ENCODE data around the gene STON2. TPM values are rescaled to one million over a fixed set of nuclear protein-coding genes. Genes with fewer than 3 reads are reported as not detected.
A peak's percentile ranks its signal among the peaks of the same experiment; 100 is the strongest.

Gene STON2
- polyA plus RNA-seq, 10 donors, result 10.0 to 21.8 (median 15.7) TPM

DNA sequence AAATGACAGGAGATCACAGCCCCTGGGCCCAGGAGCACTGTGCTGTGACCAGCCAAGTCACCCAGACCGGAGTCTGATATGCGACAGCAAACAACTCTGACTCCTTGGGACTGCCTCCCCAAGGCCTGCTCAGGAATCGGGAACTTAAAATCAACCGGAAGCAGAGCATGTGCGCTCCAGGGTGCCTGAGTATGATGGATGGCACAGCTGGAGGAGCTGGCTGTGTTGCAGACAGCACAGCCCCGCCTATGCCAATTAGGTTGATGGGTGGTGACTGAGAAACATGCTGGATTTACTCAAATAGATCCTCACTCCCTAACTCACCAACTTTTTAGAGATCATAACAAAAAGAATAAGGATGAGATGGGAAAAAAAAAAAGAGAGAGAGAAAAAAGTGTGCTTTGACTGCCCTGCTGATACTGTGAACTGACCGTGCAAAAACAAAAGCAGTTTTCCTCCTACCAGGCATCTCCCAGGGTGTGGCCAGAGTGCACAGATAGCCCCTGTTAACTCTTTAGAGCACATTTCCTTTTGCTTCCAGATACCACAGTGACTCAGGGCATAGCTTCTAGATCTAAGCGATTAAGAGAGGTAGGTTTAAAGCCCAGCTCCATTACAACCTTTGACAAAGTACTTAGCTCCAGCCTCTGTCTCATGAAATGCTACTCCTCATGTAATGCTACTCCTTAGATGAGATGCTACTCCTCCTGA is 27.4 kb upstream of the STON2 start:
- peak in 1 of 3 donors; percentile 68 for DNase-seq

DNA sequence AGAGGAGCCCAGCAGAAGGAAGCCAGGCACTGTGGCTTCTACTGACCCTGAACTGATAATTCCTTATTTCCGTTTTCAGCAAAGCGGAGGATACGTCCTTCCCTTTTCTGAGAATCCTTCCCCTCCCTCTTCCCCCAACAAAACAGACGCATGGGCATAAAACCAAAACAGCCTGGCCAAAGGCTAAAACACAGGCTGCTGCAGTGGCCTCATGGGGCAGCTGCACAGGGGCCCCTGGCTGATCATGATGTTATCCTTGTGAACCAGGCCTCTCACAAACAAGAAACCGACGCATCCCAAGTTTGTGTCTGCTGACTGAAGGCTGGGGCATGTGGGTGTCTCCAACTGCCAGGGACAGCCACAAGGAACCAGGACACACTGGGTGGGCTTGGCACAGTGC is 23.4 kb upstream of the STON2 start:
- peak in 2 of 3 donors; percentile 64 to 85 for DNase-seq

DNA sequence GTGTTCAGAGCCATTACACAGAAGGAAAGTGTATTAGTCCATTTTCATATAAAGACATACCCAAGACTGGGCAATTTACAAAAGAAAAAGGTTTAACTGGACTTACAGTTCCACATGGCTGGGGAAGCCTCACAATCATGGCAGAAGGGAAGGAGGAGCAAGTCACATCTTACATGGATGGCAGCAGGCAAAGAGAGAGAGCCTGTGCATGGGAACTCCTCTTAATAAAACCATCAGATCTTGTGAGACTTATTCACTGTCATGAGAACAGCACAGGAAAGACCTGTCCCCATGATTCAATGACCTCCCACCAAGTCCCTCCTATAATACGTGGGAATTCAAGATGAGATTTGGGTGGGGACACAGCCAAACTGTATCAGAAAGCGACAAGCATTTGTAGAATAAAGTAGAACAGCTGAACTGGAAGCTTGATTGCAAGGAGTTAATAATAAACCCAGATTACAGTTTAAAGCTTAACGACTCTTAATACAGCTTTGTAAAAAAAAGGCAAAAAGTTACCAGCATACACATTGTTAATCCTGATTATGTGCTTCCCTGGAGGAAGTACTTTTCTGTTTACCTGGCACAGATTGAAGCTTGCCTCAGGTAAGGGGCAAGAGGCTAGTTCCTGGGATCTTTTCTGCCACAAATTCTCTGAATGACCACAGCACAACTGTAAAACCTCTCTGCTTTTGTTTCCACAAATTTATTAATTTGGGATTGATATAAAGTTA is 18.1 kb upstream of the STON2 start:
- DNase-seq, result no peak

DNA sequence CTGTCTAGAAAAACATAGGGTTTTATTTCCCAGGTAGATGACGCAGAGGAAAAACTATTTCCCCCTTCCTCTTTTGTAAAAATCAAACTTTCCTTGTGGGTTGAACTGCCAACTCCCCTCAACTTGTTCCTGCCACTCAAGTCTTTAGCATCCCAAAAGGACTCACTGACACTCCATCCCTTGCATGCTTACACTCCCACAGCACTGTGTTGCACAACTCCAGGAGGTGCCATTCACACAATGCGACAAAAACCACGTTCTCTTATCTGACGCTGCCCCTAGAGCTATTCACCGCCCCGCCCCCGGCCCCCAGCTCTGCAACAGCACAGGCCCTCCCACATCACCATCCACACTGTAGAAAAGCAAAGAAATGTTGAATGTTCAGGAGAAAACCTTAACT is 16.9 kb upstream of the STON2 start:
- no peak for DNase-seq

DNA sequence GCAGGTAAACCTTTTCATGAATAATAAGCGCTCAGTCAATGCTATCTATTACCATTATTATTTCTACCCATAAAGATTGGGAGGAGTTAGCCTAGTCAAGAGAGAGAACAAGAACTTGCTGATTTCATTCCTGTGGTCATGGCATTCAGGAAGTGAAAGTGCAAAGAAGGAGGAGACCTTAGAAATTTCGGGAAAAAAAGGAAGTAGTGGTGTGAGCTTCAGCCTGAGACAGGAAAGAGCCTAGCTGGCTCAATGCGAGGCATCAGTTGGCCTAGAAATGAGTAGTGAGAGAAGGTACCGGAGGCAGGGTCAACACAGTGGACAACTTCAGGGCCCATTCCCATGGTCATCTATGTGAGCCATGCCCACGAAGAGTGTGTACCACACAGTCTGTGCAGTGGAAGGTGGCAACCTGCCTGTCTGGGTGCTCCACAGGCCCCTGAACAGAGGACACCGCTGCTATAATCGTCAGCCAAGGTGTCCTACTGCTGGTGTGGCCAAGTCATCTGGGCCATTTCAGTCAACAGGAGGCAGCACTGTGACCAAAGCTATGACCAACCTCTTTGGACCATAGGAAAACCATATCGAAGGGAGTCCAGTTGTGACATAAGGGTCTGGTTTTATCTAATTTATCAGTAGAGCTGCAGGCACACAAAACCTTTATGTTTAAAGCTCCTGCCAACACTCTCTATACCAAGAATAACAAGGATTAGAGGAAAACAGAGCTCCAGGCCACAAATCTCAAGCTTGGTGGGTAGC is 16.2 kb upstream of the STON2 start:
- no peak for DNase-seq

DNA sequence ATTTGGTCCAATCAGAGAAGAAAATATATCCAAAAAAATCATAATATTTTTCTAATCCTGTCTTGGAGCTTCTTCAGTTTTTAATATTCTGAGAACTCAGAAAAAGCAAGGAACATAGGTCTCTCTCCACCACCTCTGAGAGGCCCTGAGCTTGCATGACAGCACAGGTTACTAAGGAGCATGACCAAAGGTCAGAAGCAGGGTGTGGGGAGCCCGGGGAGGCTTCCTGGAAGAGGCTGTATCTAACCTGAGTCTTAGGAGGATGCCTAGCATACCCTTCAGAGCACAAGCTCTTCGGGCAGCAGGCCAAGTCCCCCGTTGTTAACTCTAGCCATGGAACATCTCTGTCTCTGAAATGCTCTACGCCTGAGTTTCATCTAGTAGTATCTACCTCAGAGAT is 15.7 kb upstream of the STON2 start:
- no peak for DNase-seq

DNA sequence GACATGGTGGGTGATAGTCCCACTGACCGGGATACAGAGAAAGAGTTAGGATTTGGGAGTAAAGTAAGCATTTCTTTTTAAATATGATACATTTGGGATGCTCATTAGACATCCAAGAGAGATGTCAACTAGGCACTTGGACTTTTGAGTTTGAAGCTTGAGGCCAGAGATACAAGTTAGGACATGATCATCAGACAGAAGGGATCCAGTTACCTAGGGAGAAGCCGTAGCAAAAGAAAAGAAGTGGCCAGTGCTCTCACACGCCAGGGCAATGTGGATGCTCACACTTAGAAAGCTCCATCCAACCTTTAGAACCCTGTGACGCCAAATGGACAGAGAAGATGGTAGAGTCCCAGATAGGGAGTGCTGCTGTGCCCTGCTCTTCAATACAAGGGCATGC is 14.0 kb upstream of the STON2 start:
- DNase-seq, result no peak

DNA sequence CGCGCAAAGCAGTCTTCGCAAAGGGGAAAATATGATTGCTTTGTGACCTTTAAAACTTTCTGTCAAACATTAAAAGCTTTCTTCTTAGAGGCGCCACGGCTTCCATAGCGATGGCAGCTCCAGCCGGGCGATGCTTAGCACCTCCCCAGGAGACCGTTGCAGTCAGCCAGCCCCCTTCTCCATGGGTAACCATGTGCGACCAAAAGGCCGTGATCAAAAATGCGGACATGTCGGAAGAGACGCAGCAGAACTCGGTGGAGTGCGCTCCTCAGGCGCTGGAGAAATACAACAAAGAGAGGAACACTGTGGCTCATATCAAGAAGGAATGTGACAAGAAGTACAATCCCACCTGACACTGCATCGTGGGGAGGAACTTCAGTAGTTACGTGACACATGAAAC is 12.7 kb upstream of the STON2 start:
- DNase-seq, result no peak

DNA sequence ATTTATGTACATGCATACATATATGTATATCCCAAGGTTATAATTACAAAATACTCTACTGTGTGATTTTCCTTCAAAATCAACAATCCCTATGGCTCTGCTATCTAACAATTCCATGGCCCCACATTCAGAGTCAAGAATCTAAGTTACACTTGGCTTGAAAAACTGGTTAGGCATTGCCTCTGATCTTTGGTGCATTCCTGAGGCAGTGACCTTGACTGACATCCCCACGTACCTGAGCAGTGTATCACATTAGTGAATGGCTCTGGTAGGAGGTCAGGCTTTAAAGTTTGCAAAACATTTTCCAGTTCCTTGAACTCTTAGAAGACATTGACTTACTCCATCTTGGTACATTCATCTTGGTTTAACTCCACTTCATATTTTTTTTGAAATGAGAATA is 8.5 kb upstream of the STON2 start:
- DNase-seq, result no peak

DNA sequence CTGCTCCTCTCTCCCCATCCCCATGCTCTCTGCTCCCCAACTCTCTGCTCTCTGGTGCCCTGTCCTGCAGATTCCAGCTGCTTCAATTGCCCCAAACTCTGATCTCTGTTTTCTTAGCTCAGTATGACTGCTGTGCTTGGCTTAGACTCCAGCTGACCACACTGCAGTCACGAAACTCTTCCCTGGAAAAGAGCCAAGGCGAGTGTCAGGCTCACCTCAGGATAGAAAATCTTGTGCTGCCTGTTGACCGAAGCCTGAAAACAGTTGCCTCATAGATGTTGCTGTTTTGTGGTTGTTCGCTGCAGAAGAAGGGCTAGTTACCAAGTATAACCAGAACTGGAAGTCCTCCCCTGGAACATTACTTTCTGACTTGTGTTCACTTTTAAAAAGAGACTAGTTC is 6.7 kb upstream of the STON2 start:
- peak; percentile 49 to 60 (median 55) for DNase-seq

DNA sequence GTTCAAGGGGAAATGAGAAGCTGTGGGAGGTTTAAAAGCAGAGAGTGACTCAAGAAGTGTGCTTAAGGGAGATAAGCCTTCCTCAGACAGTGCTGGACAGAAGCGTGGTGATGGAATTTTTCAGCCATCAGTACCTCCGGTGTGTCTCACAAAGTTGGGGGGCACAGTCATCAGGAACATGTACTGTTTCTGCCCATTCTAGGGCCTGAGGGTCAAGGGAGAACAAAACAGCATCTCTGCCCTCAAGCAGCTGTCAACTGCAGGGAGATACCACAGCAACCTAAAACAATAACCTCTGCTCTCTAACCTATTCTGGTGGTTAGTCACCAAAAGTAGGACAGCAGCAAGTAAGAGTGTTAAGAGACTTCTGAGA is 2.0 kb upstream of the STON2 start:
- DNase-seq, result no peak

DNA sequence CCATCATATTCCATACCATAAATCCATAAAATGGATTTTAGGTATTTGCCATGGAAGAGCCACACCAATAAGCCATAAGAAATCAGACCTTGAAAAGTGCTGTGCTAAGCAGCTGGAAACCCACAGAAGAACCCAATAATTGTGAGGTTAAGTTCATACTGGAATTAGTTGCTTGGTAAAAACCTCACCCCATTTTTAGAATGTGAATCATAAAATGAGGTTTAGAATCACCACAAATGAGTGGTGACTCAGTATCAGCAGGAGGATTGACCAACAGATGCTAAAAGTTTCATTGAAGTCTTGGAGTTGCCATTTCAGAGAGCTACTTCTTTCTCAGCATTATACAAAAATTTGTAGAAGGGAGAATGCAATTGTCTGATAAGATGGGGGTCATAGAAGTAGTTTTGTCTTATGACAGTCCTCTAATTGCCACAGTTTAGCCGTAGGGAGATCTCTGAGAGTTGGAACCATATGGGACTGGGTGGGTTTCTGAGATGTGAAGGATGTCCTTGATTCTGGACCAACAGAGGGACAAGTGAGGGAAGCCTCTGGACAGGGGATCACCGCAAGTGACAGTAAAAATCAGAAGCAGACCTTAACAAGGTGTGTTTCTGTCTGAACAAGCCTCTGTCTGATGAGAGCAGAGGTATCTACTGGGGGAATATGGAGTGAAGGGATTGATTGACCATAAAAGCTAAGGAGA is 1.4 kb upstream of the STON2 start:
- peak in 1 of 3 donors; percentile 78 for DNase-seq

DNA sequence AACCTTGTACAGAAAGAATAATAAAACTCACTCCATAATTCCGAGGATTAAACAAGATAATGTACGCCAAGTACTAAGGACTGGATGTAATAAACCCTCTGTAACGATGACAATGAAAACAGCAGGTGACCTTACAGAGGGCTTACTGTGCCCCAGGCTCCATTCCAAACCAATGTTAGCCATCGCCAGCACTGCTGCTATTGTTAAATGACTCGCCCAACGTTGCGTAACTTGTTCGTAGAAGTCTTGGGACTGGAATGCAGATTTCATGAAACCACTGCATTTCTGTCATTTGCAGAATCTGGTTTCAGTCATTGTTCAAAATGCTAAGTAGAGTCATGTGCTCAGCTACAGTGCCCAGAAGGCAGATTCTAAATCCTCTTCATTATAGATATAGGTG is 728 bp upstream of the STON2 start:
- peak in 1 of 3 donors; percentile 89 for DNase-seq

DNA sequence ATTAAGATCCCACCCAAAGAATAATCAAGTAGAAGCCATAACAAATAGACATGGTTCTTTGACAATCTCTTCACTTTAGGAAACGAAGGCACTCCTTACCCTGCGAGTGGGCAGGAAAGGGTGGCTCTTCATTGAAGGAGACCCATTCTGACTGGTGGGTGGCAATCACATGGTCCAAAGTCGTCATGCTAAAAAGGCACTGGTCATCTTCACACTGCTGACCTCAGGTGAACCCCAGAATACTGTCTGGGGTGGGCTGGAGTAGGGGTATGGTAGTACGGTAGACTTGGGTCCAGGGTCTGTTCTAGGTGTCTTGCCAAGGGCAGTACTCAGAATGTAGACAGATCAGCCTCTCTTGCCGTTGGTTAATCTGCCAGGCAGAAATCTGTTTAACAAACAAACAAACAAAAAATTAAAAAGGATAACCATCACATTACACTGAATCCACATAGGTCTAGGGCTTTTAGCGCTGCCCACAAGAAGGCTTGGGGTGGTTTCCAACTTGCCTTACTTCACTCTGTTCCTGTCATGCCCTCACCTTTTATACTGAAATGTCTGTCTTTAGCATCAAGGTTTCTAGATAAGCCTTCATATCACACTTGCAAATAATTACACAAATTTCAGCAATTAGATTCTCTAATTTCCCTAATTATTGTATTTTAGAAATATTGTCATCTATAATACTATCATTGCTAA is 1.8 kb downstream of the STON2 start:
- DNase-seq, result no peak

DNA sequence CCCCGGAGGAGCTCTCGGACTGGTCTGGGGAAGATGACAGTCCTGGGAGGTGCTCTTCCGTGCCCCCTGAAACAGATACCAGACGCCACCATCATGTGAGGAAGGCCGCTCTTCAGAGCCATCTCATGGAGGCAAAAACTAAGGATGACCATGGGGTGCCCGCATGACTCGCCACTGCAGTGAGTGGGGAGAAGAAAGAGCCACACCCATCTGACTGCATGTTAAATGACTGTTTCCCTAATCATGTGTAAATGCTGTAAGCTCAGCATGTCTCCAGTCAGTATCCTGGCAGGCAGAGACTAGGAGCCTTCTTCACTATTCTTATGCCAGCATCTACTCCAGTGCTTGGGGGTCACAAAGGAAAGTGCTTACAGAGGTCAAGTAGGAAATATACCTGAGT is 4.0 kb downstream of the STON2 start:
- no peak for DNase-seq

DNA sequence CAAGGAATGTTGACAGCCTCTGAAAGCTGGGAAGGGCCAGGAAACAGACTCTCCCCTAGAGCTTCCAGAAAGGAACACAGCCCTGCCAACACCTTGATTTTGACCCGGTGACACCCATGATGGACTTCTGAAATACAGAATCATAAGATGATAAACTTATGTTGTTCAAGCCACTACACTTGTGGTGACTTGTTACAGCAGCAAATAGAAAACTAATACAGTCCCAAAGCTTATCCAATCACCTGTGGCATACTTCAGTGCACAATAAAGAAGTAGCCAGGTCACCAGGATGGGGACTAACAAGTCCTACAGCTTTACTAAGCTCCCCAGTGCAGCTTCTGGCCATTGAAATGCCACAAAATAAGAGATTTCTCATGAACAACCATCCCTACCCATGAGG is 5.4 kb downstream of the STON2 start:
- no peak for DNase-seq

DNA sequence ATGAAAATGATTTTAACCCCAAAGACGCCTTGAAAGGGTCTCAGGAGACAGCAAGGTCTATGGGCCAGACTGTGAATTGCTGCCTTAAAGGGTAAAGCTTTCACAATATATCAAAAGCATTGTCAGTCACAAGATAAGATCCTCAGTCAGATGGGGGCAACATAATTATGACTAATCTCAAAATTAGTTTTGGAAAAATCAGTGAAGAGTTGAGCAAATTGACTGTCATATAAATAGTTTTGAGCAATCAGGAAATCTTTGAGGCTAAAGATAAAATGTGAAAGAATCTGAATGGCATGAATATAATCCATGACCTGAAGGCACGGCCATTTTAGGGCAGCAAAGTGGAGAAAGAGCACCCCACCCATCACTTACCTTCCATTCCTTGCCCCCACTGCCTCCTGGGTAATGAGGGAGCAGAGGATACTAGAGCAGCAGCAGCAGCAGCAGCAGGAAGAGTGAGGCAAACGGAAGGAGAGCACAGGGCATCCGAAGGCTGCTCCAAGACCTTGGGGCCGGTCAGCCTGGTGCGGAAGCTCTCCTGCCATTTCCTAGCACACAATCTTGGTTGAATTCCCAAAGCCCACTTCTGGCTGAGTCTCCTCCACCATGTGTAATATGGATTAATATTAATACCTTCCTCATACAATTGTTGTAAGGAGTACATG is 7.0 kb downstream of the STON2 start:
- no peak for DNase-seq

DNA sequence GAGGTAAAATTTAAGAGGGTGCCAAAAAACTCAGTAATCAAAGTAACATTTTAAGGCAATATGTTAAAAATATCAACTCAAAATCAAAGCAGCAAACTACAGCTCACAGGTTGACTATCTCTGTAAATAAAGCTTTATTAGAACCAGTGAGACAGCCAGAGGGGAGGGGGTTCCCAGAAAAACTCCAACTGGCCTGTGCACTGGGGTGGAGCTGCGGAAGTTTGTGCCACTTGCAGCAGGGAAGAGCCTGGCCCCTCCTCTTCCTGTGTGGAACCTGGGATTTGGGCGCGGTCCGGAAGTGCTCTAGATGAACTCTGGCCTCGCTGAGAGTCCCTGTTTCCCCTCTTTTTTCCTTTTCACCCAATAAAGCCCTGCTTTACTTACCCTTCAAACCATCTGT is 8.1 kb downstream of the STON2 start:
- DNase-seq, result no peak

DNA sequence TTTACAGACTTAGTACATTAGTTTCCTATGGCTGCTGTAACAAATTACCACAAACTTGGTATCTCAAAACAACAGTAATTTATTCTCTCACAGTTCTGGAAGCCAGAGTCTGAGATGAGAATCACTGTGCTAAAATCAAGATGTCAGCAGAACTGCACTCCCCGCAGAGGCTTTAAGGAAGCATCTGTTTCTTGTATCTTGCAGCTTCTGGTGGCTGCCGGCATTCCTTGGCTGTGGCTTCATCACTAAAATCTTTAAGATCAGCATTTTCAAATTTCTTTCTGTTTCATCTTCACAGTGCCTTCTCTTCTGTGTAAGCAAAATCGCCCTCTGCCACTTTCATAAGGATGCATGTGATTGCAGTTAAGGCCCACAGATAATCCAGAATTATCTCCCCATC is 9.4 kb downstream of the STON2 start:
- DNase-seq, result no peak

DNA sequence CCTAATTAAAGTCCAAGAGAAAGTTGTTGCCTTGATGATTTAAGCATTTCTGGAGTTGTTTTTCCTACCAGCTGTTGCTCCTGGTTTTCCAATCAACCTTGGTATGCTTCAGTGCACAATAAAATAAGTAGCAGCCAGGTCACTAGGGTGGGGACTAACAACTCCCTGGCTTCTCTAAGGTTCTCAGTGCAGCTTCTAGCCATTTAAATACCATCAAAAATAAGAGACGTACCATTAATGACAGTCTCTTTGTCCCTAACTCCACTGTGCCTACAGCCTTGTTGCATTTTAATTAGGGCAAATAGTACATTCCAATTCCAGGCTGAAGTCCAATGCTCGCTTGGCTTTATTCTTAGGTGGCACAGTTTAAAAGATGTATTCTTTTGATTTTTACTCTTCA is 11.8 kb downstream of the STON2 start:
- DNase-seq, result no peak

DNA sequence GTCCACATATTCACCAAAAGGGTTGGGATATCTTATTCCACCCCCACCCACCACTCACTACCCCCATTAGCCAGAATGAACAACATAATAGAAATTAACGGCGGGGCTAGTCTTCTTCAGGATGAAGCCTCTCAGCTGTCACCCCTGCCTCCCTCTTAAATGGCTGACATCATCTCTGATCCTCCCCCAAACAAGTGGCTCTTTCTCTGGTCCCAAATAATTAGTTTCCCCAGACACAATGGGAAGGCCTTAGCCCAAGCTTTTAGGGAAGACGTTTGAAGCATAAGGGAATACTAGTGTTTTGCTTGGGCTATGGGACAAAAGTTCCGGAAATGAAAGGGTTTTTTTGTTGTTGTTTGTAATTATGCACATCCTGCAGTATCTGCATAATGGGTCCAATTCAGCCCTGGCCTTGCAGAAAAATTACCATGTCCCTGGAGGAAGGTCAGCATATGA is 13.8 kb downstream of the STON2 start:
- no peak for DNase-seq
